Hematopoietic multipotent progenitor cell treated with erythropoietin and hydrocortisone succinate and interleukin-3 and kit ligand, for 6 days (in vitro differentiated cells): ENCODE results near the gene ZNF488.
"Not testable (repeated sequence)": the region's sequence is repeated elsewhere in the genome, so short reads cannot be mapped to it uniquely, and the experiment has no call there.

Experiments used
- DNase-seq: peaks from one replicate; pipeline ENCODE4 v3.0.0-alpha.2; 2015

Gene ZNF488

GRCh38 chr10:47409171-47409865 lies 25.2 kb upstream of the ZNF488 start:
- no peak for DNase-seq

DNA sequence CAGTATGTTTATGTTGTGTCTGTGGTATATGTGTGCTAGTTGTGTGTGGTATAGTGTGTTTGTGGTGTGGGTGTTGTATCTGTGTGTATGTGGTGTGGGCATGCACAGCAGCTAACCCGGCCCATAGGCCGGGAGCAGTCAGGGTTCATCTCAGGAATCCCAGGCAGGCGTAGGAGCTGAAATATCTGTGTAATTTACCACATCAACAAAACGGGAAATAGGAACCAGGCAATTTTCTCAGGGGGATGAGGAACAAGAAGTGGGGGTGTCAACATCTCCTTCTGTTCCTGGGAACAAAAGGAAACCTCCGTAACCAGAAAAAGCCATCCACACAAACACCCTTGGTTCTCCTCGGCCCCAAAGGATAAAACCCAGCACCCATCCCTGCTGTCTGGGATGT lies 24.5 kb upstream of the ZNF488 start:
- no peak for DNase-seq

- peak; percentile 81 for DNase-seq
Observed at GRCh38 chr10:47406870-47407691, 23.0 kb upstream of the ZNF488 start.

DNA sequence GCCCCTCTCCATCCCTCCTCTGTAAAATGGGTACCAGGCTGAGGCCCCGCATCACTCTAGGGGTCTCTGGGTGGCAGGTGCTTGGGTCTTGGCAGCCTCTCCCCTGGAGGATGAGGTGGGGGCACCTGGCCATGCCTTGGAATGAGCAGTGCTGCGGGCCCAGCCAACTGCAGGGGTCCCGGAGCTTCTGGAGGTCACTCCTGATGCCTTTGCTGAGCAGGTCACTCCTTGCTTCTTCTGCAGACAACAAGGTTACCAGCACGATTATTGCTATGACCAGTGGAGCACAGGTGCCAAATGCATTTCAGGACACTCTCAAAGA lies 22.4 kb upstream of the ZNF488 start:
- no peak for DNase-seq

DNA sequence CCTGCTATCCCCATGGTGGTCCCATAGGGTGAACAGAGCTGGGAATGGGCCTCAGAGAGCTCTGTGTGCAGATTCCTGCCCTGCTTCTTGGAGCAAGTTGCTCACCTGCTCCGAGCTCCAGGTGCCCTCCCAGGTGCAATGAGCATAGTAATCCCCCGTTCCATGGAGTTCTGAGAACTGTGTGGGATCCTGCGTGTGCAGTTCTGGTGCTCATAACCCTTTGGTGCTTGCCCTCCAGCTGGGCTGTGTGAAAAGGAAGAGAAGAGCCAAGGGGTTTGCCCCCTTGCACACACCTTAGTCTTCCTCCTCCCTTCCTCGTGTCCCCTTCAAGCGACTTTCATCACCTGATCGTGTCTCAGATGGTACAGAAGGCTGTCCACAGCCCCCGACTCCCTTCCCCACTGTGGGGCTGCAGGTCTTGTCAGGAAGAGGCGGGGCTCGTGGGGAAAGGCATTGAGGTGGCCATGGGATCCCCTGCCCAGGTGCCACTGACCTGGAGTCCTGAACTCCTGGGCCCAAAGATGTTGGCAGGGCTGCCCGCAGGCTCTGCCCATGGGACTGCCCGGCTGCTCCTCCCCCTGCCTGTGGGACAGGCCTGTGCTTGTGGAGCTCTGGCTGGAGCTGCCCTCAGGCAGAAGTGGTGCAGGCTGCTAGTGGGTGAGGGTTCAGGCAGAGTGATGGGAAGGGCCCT lies 21.9 kb upstream of the ZNF488 start:
- DNase-seq, result no peak

DNA sequence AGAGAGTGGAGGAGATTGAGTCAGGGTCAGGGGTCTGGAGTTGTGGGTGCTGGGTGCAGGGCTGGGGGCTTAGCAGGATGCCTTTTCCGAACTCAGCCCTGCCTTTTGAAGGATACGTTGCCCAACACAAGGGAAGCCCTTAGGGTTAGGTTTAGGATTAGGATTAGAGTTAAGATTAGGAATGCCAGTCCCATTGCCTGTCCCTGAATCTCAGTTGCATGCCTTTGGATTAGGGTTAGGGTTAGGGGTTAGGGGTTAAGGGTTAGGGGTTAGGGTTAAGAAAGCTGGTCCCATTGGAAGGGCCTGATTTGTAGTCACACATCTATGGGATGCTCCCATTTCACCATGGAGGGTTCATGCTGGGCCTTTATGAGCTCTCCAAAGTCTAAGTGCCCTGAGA lies 20.8 kb upstream of the ZNF488 start:
- no peak for DNase-seq

GRCh38 chr10:47404446-47404845 lies 20.4 kb upstream of the ZNF488 start:
- no peak for DNase-seq

GRCh38 chr10:47403446-47404318 lies 19.6 kb upstream of the ZNF488 start:
- peak; percentile 9 for DNase-seq

DNA sequence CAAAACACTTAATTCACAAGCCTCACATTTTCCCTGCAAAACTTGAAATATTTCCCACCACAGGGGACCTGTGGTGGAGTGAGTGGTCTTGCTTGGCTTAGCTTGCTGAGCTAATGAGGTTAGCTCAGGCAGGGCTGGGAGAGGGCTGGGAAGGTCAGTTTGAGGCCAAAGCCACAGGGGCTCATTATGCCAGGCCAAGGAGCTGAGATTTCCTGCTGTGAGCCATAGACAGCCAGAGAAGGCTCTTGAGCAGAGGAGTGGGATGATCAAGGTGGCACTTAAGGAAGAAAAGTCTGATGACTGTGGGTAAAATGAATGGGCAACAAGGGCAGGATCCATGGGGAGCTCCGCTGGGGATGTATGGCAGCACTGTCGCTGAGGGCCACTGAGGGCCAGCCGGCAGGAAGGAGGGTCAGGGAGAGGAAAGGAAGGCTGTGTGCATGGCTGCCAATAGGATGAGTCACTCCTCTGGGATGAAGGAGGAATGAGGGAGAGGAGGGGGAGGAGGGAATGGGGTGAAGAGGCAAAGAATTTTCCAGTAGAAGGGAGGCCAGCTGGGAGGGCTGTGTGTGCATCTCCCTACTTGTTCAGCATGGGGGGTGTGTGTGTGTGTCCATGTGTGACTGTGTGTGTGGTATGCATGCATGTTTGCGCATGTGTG lies 18.7 kb upstream of the ZNF488 start:
- DNase-seq, result no peak

- no peak for DNase-seq
Observed at GRCh38 chr10:47401874-47402640, 18.0 kb upstream of the ZNF488 start.

DNA sequence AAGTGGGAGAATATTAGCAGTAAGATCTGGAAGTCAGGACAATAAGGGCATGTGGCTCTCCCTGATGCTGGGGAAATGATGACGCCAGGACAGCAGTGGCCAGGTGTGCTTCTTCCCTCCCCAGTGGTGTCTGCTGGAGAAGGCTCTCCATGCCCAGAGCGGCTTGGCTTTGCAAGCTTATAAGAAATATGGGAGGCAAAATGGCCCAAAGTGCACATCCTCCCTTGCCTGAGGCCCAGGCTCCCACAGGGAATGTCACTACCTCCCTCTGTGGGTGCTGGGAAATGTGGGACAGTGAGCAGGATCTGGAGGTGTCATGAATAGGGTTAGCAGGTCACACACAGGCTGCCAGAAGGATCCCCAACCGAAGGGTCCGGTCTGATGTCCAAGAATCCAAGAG lies 17.1 kb upstream of the ZNF488 start:
- no peak for DNase-seq

DNA sequence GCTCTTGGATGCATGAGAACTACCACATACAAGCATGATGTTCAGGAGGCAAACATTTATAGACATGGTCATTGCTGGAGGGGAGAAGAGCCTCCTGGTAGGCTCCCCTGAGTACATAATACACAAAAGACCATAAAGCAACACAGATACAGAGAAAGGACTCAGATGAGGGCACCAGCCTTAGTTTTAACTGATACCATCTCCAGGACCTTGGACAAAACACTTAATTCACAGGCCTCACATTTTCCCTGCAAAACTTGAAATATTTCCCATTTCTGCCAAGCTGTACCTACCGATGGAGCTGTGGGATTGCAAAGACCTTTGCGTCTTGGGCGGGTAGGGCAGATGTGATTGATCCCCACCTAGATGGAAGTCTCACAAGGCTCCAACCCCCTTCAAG lies 16.7 kb upstream of the ZNF488 start:
- DNase-seq, result no peak

DNA sequence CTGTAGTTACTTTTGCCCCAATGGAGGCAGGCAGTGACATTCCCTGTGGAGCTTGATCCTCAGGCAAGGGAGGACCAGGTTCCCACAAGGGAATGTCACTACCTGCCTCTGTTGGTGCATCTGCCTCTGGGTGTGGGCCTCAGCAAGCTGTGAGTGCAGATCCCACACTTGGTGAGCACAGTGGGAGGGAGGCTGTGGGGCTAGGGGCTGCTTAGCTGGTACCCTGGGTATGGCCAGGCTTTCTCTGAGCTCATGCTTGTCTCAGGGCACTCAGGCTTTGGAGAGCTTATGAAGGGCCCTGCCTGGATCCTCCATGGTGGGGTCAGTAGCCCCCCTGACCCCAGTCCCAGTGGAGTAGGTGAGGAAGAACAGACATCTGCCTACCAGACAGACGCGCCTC lies 16.2 kb upstream of the ZNF488 start:
- DNase-seq, result no peak

GRCh38 chr10:47397256-47397655 lies 13.2 kb upstream of the ZNF488 start:
- no peak for DNase-seq

DNA sequence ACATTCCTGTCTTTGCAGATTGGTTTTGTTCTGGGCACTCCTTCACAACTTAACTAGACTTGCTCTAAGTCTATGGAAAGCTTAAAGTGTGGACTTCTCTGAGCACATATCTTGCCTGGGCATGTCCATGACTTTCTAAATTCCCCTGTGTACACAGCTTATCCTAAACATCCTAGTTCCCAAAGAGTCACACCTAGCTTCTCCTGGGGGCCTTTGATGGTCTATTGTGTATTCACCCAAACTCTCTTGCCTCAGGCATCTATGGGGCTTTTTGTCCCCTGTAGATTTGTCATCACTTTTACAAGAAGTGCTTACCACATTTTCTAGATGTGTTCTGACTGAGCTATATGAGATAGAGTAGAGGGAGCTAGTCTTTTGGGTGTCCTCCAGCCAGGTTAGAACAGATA lies 12.2 kb upstream of the ZNF488 start:
- DNase-seq, result no peak

DNA sequence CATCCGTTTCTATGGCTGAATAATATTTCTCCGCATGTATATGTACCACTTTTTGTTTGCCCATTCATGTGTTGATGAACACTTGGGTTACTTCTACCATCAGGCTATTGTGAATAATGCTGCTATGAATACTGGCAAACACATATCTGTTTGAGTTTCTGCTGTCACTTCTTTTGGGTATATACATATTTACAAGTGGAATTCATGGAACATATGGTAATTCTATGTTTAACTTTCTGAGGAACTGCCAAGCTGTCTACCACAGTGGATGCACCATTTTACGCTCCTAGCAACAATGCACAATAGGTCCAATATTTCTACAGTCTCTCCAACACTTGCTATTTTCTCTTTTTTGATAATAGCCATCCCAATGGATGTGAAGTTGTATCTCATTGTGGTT lies 5.5 kb upstream of the ZNF488 start:
- no peak for DNase-seq

- DNase-seq, result no peak
Observed at GRCh38 chr10:47388879-47389278, 4.8 kb upstream of the ZNF488 start.

- DNase-seq, result not testable (repeated sequence)
Observed at GRCh38 chr10:47386104-47386503, 2.0 kb upstream of the ZNF488 start.

DNA sequence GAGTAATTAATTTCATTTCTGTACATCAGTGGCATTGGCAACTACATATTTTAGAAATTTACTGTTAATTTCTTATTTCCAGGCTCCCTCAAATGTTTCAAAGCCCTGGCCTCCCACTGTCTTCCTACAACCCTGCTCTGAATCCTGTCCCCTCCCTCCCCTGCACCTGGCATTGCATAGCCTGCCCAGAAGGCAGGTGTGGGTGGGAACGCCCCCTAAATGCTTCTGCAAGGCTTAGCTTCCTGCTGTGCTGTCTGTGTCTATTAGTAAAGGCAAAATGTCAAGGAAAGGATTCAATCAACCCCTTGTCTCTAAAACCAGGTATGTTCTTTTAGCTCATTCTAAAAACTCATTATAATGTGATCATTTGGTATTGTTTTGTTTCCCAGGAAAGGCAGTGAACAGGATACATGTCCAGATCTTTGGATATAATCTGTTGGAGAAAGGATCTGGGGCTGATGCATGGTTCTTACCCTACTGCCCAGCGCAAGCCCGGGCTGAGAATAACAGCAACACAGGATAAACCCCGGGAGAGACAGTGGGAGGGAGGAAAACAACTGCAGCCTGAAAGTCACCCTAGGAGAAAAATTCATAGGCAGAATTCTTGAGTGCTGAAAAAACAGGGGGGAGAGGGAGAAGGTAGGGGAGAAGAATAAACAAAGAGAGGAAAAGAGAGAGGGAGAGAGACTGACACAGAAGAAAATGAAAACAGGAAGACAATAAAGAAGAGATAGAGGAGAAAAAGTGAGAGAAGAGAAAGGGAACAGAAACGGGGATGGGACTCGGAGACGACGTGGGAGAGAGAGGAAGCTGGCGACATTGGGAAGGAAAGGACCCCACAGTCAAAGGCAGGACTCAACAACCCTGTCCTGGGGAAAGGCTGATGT lies 589 bp downstream of the ZNF488 start:
- no peak for DNase-seq
